ENCODE data around the gene PHACTR2.
A peak's percentile ranks its signal among the peaks of the same experiment; 100 is the strongest.
"Not testable (repeated sequence)": the region's sequence is repeated elsewhere in the genome, so short reads cannot be mapped to it uniquely, and the experiment has no call there.

The PHACTR2 gene

DNA sequence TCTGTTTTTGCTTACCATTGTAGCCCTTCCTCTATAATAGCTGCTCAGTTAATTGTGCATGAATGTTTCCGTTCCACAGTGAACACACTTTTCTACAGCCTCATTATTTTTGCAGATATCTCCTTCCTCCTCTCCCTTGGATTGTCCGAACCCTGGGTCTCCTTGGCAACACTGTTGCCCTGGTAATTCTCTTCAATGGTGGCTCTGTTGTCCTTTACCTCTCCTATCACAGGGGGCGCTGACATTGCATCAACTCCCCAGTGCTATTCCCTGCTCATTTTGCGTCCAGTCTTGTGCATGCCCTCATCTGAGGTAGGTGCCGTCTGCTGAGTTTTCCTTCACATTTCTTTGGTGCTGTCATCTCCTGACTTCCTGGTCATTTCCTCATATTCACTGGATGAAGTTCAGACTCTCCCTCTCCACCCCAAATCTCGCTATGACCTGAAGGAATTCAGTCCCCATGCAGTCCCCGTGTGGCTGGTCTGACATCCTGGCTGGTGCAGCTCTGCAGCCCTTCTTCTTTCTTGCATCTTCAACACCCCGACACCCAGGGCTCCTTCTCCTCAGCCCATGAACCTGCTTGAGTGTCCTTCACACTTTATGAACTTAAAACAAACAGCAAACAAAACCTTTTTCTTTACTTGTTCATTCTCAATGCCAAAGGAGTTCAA, 21.1 kb downstream of the PHACTR2 start:
- DNase-seq, result no peak

GRCh38 chr6:143699430-143699825, 21.7 kb downstream of the PHACTR2 start:
- no peak for DNase-seq

DNA sequence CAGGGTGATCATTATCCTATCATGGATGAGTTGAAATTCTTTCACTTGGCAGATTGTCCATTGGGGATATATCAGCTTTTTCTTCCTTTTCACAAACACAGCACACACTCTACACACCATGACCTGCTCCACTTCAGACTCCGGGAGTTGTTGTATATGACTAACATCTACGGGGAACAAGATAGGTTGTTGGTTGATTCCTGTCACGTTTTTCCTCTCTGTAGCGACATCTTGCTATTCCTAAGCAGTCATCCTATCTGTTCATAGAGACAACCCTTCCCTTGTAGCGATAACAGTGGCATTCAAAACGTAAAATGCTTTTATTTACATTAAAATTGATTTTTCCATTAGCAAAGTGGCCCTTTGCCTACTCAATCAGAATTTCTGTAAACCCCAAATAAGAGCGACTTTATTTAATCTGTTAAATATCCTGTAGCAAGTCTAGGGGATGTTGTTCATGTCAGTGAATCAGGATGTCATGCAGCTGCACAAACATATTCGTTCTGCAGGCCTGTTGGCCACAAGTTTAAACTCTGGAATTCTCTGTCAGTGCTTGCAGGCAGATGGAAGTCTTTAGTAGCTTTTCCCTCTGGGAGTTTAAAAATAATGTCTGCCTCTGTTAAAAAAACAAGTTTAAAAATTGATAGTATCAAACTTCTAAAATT, 23.1 kb downstream of the PHACTR2 start:
- peak; percentile 77 for DNase-seq

GRCh38 chr6:143701349-143702234, 23.8 kb downstream of the PHACTR2 start:
- no peak for DNase-seq

DNA sequence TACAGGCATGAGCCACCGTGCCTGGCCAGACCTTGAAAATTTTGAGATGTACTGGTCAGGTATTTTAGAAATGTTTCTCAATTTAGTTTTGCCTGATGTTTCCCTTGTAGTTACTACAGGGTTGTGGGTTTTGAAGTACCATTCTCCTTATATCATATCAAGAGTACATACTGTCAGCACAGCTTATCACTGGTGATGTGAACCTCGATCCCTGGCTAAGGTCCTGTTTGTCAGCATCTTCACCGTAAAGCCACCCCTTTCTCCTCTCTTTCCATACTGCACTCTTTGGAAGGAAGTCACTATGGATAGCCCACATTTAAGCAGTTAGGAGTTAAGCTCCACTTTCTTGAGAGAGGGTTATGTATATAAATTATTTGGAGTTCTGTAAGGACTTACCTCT, 27.8 kb downstream of the PHACTR2 start:
- DNase-seq, result no peak

DNA sequence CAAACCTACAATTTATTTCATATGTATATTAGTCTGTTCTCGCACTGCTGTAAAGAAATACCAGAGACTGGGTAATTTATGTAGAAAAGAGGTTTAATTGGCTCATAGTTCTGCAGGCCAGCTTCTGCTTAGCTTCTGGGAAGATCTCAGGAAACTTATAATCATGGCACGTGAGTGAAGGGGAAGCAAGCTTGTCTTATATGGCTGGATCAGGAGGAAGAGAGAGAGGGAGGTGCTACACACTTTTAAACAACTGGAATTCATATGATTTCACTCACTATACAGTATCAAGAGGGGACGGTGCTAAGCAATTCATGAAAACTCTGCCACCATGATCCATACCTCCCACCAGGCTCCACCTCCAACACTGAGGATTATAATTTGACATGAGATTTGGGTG, 29.9 kb downstream of the PHACTR2 start:
- DNase-seq, result no peak

- DNase-seq, result no peak
These were observed 31.1 kb downstream of the PHACTR2 start for GRCh38 chr6:143708889-143709288.

GRCh38 chr6:143711714-143712113, 33.9 kb downstream of the PHACTR2 start:
- DNase-seq, result no peak

GRCh38 chr6:143718472-143718871, 40.7 kb downstream of the PHACTR2 start:
- no peak for DNase-seq

DNA sequence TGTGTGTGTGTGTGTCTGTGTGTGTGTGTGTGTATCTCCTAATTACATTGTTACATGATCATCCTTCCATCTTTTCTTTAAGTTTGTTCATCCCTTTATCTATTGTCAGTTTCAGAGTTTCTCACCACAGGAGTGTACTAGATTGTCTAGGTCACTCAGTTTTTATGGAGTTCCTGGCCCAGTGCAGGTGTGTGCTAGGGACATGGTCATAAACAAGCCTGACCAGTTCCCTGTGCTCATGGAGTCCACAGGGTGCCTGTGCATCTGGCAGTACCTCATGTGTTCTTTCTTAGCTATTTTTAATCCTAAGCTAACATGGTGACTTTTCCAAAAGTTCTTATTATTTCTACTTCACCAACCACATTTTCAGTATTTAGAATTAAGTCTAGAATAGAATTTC, 43.9 kb downstream of the PHACTR2 start:
- no peak for DNase-seq

GRCh38 chr6:143724876-143725275, 47.1 kb downstream of the PHACTR2 start:
- no peak for DNase-seq

DNA sequence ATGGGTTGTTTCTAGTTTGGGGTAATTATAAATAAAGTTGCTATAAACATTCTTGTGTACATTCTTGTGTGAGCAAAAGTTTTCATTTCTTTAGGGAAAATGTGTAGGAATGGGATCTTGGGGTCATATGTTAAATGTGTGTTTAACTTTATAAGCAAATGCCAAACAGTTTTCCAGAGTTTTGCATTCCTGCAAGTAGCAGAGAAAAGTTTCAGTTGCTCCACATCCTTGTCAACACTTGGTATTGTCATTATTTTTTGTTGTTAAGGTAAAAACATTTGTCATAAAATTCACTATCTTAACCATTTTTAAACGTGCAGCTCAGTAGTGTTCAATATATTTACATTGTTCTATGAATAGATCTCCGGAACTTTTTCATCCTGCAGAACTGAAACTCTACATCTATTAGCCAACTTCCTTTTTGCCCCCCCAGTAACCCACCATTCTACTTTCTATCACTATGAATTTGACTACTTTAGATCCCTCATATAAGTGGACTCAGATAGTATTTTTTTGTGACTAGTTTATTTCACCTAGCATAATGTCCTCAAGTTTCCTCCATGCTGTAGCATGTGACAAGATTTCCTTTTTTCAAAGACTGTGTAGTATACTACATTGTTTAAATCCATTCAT, 48.4 kb downstream of the PHACTR2 start:
- no peak for DNase-seq

- DNase-seq, result no peak
These were observed 49.3 kb downstream of the PHACTR2 start for GRCh38 chr6:143727035-143727434.

- DNase-seq, result no peak
These were observed 54.0 kb downstream of the PHACTR2 start for GRCh38 chr6:143731789-143732188.

DNA sequence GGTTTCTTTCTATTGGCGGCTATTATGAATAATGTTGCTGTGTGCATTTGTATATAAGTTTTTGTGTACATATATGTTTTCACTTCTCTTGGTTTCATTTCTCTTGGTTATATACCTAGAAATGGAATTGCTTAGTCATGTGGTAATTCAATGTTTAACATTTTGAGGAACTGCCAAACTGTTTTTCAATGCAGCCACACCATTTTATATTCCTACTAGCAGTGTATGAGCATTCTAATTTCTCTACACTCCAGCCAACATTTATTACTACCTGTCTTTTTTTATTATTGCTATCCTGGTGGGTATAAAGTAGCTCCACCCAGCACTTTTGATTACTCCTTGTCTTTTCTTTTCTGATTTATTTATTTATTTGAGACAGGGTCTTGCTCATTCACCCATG, 54.8 kb downstream of the PHACTR2 start:
- DNase-seq, result no peak

DNA sequence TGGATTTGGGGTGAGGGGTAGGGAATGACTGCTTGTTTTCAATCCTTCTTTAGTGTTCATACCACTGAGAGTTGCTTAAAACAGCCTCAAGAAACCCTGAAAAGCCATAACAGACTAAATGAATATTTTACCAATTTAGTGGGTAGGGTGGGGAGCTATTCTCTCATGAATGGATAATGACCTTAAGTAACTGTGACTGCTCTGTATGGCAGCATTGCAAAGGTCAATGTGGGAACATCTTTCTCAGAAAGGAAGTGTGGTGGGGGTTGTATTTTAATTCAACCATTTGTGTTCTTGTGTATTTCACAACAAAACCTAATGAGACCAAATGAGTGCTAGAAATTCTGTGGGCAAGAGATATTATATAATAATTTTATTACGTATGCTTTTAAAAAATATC, 55.7 kb downstream of the PHACTR2 start:
- DNase-seq, result no peak

DNA sequence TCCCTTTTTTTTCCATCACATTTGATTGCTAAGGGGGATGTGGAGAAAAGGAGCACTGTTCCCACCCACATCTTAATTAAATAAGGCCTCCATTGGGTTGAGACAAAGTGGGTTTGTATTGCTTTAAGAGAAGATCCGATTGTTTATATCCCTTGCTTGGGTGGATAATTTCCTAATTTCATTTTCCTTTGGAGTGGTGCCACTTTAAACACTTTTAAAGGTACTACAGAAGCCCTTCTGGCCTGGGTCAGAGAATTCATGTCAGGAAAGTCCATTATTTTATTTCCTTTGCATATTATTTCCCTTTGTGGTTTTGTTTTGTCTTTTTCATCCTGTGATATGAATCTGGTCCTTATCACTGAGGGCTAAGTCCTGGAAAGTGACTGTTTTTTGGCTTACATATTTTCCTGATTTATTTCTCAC, 56.9 kb downstream of the PHACTR2 start:
- DNase-seq, result no peak

- not testable (repeated sequence) for DNase-seq
These were observed 60.4 kb downstream of the PHACTR2 start for GRCh38 chr6:143738072-143738690.

GRCh38 chr6:143739341-143739851, 61.6 kb downstream of the PHACTR2 start:
- no peak for DNase-seq

DNA sequence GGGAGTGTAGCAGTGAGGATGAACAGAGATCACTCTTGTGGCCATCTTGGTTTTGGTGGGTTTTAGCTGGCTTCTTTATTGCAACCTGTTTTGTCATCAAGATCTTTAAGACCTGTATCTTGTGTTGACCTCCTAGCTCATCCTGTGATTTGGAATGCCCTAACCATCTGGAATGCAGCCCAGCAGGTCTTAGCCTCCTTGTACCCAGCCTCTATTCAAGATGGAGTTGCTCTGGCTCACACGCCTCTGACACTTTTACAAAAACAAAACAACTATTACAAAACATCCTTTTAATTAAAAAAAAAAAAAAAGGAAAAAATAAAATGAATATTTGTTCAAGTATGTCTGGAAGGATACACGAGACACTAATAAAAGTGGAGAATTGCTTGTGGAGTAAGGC, 62.4 kb downstream of the PHACTR2 start:
- DNase-seq, result no peak

DNA sequence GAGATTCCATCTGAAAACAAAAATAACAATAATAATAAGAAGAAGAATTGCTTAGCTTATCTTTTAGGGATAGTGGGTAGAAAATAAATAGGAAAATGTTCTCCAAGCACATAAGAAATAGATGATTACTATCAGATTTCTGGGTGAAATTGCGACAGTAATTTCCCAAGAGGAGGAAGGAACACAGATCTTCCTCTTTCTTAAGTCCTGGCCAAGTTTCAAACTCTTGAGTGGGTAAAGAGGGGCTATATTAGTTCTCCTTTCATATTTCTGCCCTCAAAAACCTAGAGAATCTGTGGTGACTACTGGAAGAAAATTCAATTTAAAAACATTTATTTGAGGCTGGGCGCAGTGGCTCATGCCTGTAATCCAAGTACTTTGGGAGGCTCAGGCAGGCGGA, 63.7 kb downstream of the PHACTR2 start:
- no peak for DNase-seq
